ENCODE data around the gene OGA.
A peak's percentile ranks its signal among the peaks of the same experiment; 100 is the strongest.

Gene OGA

GRCh38 chr10:101817337-101818118 is 716 bp downstream of the OGA start:
- DNase-seq (ENCODE audit: insufficient read length, low spot score) (no peak), FAIRE-seq (no peak)
- TF ChIP-seq, protein P1, sequence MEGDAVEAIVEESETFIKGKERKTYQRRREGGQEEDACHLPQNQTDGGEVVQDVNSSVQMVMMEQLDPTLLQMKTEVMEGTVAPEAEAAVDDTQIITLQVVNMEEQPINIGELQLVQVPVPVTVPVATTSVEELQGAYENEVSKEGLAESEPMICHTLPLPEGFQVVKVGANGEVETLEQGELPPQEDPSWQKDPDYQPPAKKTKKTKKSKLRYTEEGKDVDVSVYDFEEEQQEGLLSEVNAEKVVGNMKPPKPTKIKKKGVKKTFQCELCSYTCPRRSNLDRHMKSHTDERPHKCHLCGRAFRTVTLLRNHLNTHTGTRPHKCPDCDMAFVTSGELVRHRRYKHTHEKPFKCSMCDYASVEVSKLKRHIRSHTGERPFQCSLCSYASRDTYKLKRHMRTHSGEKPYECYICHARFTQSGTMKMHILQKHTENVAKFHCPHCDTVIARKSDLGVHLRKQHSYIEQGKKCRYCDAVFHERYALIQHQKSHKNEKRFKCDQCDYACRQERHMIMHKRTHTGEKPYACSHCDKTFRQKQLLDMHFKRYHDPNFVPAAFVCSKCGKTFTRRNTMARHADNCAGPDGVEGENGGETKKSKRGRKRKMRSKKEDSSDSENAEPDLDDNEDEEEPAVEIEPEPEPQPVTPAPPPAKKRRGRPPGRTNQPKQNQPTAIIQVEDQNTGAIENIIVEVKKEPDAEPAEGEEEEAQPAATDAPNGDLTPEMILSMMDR (IDR thresholded peaks at IDR 0.05; ENCODE audit: insufficient read depth, missing control alignments), result no peak

GRCh38 chr10:101816913-101817336 is 1.3 kb downstream of the OGA start:
- FAIRE-seq, result no peak
- no peak for DNase-seq (ENCODE audit: insufficient read length, low spot score)
- TF ChIP-seq, protein P1 (IDR thresholded peaks at IDR 0.05; ENCODE audit: insufficient read depth, missing control alignments), result no peak

- TF ChIP-seq, protein P1 (IDR thresholded peaks at IDR 0.05; ENCODE audit: insufficient read depth, missing control alignments), result no peak
- FAIRE-seq (no peak), DNase-seq (ENCODE audit: insufficient read length, low spot score) (no peak)
These were observed 1.9 kb downstream of the OGA start for GRCh38 chr10:101816376-101816775.

- DNase-seq (ENCODE audit: insufficient read length, low spot score) (no peak), FAIRE-seq (no peak)
- TF ChIP-seq, protein P1 (IDR thresholded peaks at IDR 0.05; ENCODE audit: insufficient read depth, missing control alignments), result no peak
These were observed 3.7 kb downstream of the OGA start for GRCh38 chr10:101814466-101815071.

- FAIRE-seq (peak; percentile 63), DNase-seq (ENCODE audit: insufficient read length, low spot score) (no peak)
- TF ChIP-seq, protein P1 (IDR thresholded peaks at IDR 0.05; ENCODE audit: insufficient read depth, missing control alignments), result no peak
These were observed 5.6 kb downstream of the OGA start for GRCh38 chr10:101812606-101813005.

GRCh38 chr10:101807158-101807557 is 11.1 kb downstream of the OGA start:
- TF ChIP-seq, protein P1 (IDR thresholded peaks at IDR 0.05; ENCODE audit: insufficient read depth, missing control alignments), result no peak
- DNase-seq (ENCODE audit: insufficient read length, low spot score), result no peak
- FAIRE-seq, result no peak

GRCh38 chr10:101803511-101803910 is 14.7 kb downstream of the OGA start:
- TF ChIP-seq, protein P1 (IDR thresholded peaks at IDR 0.05; ENCODE audit: insufficient read depth, missing control alignments), result no peak
- no peak for FAIRE-seq
- DNase-seq (ENCODE audit: insufficient read length, low spot score), result no peak
